GM21447 (cell line): ENCODE measurements around the gene DNAI7.

Source experiments
- ATAC-seq: cut with Tn5 transposase; IDR thresholded peaks from one replicate; pipeline ENCODE4 v1.9.1; 2021; ENCODE audit not compliant: unreplicated experiment

The DNAI7 gene

GRCh38 chr12:25102402-25102801 lies 92.6 kb downstream of the DNAI7 start:
- no peak for ATAC-seq

- no peak for ATAC-seq
Observed at GRCh38 chr12:25101092-25101445, 93.9 kb downstream of the DNAI7 start.

GRCh38 chr12:25100194-25101091 lies 94.5 kb downstream of the DNAI7 start:
- ATAC-seq = no peak

GRCh38 chr12:25099010-25099409 lies 96.0 kb downstream of the DNAI7 start:
- ATAC-seq = no peak

- no peak for ATAC-seq
Observed at GRCh38 chr12:25089738-25090137, 105.2 kb downstream of the DNAI7 start.

GRCh38 chr12:25087596-25087995 lies 107.4 kb downstream of the DNAI7 start:
- ATAC-seq = no peak

GRCh38 chr12:25084816-25085215 lies 110.1 kb downstream of the DNAI7 start:
- ATAC-seq = no peak

- no peak for ATAC-seq
Observed at GRCh38 chr12:25083211-25083610, 111.7 kb downstream of the DNAI7 start.

- no peak for ATAC-seq
Observed at GRCh38 chr12:25082628-25083027, 112.3 kb downstream of the DNAI7 start.

GRCh38 chr12:25079393-25079792 lies 115.6 kb downstream of the DNAI7 start:
- no peak for ATAC-seq

- peak; percentile 65 for ATAC-seq
Observed at GRCh38 chr12:25074954-25075353, 120.0 kb downstream of the DNAI7 start.

- ATAC-seq = no peak
Observed at GRCh38 chr12:25074113-25074512, 120.8 kb downstream of the DNAI7 start.

GRCh38 chr12:25072906-25073650 lies 121.9 kb downstream of the DNAI7 start:
- no peak for ATAC-seq

- ATAC-seq = no peak
Observed at GRCh38 chr12:25071366-25071765, 123.6 kb downstream of the DNAI7 start.

- ATAC-seq = no peak
Observed at GRCh38 chr12:25069224-25069623, 125.7 kb downstream of the DNAI7 start.

- no peak for ATAC-seq
Observed at GRCh38 chr12:25065035-25065434, 129.9 kb downstream of the DNAI7 start.

- no peak for ATAC-seq
Observed at GRCh38 chr12:25063873-25064628, 130.9 kb downstream of the DNAI7 start.

GRCh38 chr12:25058658-25059058 lies 136.3 kb downstream of the DNAI7 start:
- peak; percentile 43 for ATAC-seq
